Stimulated activated CD8-positive, alpha-beta memory T cell treated with anti-CD3 and anti-CD28 coated beads, Interleukin-12 subunit alpha, Interleukin-12 subunit beta, amount 100 ng/mL, for 4 hours (primary cell): ENCODE measurements around the gene RNF126.
"Not testable (repeated sequence)": the region's sequence is repeated elsewhere in the genome, so short reads cannot be mapped to it uniquely, and the experiment has no call there.

Experiments
- DNase-seq: peaks from one replicate; pipeline ENCODE4 v3.0.0-alpha.2; 2020; ENCODE audit warnings: low read depth

The RNF126 gene

DNA sequence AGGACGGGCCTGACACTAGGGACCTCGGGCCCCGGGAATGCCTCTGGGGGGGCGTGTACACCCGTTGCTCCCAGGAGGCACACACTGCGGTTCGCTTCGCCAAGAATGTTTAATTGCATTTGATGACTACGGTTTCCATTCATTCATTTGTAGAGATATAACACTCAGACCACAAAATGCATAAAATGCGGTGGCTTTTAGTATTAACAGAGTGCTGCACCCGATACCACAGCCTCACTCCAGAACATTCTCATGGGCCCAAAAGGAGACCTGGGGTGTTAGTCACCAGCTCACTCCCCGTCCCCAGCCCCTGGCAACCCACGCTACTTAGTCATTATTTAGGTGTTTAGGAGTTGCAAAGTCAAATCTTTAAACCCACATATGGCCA is 51.5 kb downstream of the RNF126 start:
- DNase-seq, result peak; percentile 50

DNA sequence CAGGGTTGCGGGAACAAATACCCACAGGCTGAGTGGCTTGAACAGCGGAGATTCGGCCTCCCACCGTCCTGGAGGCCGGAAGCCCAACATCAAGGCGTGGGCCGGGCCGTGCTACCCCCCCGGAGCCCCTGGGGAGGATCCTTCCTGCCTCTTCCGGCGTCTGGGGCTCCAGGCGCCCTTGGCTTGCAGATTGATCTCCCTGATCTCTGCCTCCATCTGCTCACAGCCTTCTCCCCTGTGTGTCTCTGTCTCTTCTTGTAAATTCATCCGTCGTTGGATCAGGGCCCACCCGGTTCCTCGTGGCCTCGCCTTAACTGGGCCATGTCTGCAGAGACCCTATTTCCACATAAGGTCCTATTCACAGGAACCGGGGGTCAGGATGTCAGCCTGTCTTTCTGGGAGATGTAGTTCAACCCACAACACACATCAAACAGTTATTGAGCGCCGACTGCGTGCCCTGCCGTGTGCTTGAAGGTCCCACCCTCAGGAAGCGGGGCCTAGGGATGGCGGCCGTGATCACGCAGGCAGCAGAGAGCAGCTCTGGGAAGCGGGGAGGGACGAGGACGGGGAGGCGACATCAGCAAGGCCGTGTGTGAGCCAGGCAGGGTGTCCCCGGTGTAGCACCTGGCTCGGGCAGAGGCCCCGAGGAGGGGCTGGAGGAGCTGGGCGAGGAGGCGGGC is 52.1 kb downstream of the RNF126 start:
- DNase-seq, result peak; percentile 29

DNA sequence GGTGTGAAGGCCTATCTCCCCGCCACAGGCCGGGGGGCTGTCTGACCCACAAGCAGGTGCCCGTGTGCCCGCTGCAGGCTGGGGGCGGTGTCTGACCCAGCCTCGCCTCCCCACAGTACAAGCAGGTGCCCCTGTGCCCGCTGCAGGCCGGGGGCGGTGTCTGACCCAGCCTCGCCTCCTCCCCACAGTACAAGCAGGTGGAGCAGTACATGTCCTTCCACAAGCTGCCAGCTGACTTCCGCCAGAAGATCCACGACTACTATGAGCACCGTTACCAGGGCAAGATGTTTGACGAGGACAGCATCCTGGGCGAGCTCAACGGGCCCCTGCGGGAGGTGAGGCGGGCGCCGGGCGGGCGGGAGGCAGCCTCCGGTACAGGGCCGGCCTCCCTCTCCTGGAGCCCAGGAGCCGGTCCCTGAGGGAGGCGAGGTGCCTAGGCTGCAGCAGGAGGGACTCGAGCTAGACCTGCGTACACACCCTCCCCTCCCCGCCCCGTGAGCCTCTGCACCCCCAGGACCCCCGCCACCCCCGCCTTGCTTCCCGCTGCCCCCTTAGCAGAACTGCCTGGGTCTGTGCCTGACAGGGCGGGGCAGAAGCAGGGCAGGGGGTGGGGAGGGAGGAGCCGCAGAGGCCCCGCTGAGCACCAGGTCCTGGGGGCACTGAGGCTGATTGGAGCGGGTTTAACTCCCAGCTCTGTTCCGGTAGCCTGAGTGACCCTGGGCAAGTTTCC is 52.8 kb downstream of the RNF126 start:
- DNase-seq, result no peak

DNA sequence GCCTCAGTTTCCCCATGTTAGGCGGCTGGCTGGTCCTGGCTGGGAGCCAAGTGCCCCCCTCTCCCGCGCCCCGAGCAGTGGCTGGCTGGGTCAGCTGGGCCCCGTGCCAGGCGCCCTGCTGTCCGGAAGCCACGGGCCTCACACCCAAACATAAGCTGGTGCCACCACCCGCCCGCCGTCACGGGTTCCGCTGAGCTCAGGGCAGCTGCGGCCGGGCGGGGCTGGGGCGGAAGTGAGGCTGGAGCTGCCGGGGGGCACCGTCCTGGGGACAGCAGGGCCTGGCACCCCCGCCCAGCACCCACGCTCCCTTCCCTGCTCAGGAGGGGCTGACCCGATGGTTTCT is 54.0 kb downstream of the RNF126 start:
- DNase-seq, result no peak

DNA sequence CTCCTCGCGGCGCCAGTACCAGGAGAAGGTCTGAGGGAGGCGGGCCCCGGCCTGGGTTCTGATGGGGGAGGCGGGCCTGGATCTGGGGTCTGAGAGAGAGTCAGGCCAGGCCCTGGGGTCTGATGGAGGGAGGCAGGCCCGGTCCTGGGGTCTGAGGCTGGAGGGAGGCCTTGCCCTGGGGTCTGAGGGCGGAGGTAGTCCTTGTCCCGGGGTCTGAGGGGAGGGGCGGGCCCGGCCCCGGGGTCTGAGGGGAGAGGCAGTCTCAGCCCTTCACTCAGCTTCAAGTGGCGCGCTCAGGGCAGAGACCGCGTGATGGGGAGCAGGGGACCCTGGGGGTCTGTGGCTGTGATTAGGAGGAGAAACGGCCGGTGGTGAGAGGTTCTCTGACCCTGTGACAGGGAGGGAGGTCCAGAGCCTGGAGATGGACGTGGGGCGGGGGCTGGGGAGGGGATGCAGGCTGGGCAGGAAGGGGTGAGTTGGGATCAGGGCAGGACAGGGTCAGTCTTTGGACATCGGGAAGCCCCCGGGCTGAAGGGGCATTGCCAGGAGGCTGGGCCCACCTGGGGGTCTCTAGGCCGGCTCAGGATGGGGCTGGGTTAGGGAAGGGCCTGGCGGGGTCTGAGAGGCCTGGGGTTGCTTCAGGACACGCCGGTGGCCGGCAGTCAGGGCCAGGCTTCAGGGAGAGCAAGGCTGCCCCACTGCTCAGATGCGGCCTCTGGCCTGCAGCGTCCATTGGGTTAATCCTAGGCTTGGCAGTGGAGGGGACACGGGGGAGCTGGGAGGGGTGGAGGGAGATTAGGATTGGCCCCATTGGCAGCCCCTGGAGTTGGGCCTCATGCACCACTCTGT is 54.6 kb downstream of the RNF126 start:
- DNase-seq, result no peak

DNA sequence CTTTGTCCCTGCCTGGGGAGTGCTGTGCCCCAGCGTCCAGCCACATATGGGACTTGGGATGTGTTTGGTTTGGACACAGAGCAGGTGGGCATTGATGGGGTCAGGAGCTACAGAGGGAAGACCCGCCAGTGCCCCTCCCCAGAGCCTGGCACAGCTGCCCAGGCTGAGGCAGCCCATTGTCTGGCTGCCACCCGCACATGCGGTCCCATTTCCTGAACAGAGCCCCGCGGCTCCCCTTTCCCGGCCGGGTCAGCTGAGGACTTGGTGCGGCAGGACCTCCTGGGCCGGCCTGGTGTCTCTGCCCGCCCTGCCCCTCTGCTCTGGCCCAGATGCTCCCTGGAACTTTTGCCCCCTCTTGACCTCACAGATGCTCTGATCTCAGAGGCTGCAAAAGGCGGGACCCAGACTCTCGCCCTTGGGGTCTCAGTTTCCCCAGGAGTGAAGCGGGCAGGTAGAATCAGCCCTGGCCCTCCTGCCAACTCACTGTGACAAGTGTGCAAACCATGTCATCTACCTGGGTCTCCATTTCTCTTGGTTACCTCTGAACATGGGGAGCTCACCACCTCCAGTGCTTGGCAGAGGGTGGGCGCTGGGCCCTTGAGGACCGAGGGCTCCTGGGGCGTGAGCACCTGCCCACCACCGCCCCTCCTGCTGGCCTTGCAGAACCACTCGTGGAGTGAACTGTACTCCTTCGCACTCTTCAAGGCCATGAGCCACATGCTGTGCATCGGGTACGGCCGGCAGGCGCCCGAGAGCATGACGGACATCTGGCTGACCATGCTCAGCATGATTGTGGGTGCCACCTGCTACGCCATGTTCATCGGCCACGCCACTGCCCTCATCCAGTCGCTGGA is 55.5 kb downstream of the RNF126 start:
- no peak for DNase-seq

DNA sequence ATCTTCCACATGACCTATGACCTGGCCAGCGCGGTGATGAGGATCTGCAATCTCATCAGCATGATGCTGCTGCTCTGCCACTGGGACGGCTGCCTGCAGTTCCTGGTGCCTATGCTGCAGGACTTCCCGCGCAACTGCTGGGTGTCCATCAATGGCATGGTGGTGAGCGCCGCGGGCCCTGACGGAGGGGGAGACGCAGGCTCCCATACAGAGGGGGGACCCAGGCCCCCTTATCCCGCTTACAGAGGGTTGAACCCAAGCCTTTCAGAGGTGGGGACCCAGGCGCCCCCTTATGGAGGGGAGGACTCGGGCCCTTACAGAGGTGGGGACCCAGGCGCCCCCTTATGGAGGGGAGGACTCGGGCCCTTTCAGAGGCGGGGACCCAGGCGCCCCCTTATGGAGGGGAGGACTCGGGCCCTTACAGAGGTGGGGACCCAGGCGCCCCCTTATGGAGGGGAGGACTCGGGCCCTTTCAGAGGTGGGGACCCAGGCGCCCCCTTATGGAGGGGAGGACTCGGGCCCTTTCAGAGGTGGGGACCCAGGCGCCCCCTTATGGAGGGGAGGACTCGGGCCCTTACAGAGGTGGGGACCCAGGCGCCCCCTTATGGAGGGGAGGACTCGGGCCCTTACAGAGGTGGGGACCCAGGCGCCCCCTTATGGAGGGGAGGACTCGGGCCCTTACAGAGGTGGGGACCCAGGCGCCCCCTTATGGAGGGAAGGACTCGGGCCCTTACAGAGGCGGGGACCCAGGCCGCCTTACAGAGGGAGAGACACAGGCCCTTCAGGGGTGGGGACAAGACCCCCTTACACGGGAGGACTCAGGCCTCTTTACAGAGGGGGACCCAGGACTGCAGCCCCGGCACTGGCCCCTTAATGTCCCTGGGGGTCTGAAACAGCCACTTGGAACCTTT is 57.7 kb downstream of the RNF126 start:
- DNase-seq, result not testable (repeated sequence)

DNA sequence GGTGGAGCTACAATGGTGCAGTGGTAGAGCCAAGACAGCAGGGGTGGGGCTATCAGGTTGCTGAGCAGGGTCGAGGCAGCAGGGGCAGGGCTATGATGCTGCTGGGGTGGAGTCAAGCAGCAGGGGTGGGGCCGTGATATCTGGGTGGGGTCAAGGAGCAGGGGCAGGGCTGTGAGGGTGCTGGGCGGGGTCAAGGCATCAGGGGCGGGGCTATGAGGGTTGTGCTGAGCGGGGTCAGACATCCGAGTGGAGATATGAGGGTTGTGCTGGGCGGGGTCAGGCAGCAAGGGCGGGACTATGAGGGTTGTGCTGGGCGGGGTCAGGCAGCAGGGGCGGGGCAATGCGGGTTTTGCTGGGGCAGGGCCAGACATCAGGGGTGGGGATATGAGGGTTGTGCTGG is 58.7 kb downstream of the RNF126 start:
- DNase-seq, result no peak

DNA sequence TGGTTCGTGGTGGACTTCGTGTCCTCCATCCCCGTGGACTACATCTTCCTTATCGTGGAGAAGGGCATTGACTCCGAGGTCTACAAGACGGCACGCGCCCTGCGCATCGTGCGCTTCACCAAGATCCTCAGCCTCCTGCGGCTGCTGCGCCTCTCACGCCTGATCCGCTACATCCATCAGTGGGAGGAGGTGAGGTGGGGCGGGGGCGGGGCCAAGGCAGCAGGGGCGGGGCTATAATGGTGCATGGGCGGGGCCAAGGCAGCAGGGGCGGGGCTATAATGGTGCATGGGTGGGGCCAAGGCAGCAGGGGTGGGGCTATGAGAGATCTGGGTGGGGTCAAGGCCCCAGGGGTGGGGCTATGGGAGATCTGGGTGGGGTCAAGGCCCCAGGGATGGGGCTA is 59.2 kb downstream of the RNF126 start:
- not testable (repeated sequence) for DNase-seq

DNA sequence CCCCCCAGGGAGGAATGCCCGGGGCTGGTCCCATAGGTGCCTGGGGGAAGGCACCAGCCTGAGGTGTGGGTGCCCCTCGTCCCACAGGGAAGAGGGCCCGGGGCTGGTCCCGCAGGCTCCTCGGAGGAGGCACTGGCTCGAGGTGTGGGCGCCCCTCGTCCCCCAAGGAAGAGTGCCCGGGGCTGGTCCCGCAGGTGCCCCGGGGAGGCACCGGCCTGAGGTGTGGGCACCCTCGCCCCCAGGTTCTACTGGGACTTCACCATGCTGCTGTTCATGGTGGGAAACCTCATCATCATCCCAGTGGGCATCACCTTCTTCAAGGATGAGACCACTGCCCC is 59.7 kb downstream of the RNF126 start:
- not testable (repeated sequence) for DNase-seq

DNA sequence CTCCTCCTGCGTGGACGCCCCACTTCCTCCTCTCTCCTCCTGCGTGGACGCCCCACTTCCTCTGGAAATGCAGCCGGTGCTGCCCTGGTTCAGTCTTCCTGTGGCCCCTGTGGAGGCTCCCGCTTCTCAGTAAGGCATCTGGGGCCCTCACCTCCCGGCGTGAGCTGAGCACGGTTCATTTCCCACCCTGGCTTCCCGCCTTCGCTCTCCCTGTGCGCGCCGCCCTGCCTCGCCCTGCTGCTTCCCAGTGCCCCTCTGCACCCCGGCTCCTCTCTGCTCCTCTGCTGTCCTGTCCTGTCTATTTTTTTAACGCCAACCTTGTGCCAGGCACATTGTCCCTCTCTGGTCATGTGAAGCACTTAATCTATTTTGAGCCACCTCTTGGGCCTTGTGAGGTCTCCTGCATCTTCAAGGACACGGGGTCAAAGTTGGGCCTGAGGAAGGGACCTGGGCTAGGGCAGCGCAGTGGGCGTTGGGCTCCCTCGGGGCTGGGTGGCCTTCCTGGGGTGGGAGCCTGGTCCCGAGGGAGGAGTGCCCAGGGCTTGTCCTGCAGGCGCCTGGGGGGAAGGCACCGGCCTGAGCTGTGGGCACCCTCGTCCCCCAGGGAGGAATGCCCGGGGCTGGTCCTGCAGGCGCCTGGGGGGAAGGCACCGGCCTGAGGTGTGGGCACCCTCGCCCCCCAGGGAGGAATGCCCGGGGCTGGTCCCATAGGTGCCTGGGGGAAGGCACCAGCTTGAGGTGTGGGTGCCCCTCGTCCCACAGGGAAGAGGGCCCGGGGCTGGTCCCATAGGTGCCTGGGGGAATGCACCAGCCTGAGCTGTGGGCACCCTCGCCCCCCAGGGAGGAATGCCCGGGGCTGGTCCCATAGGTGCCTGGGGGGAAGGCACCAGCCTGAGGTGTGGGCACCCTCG is 60.4 kb downstream of the RNF126 start:
- DNase-seq, result no peak

DNA sequence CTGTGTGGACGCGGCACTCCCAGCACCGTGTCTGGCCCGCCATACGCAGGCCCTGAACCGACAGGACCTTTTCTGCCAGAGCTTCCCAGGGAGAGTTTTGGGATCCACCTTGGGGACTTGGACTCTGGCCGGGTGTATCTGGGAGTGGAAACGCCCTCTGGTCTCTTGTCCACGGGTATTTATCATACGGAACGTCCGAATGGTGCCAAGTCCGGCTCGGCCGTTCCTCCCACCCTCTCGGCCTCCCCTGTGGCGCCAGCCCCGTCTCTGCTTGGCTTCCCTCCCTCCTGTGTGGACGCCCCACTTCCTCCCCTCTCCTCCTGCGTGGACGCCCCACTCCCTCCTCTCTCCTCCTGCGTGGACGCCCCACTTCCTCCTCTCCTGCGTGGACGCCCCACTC is 61.2 kb downstream of the RNF126 start:
- no peak for DNase-seq

DNA sequence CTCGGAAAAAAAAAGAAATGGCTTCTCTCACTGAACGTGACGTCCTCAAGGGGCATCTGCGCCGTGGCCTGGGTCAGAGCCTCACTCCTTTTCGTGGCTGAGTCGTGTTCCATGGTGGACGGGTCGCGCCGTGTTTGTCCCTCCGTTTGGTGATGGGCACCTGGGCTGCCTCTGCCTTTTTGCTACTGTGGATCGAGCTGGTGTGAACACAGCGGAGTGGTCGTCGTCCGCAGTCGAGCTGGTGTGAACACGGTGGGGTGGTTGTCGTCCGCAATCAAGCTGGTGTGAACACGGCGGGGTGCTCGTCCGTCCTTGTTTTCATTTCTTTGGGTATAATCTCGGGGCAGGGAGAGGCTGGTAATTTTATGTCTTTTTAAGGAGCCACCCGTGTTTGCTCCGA is 61.7 kb downstream of the RNF126 start:
- no peak for DNase-seq
